ENCODE measurements around the gene RADX.
A peak's percentile ranks its signal among the peaks of the same experiment; 100 is the strongest.

GRCh38 chrX:106611679-106612392, at the start of gene RADX:
- TF ChIP-seq, protein P1, sequence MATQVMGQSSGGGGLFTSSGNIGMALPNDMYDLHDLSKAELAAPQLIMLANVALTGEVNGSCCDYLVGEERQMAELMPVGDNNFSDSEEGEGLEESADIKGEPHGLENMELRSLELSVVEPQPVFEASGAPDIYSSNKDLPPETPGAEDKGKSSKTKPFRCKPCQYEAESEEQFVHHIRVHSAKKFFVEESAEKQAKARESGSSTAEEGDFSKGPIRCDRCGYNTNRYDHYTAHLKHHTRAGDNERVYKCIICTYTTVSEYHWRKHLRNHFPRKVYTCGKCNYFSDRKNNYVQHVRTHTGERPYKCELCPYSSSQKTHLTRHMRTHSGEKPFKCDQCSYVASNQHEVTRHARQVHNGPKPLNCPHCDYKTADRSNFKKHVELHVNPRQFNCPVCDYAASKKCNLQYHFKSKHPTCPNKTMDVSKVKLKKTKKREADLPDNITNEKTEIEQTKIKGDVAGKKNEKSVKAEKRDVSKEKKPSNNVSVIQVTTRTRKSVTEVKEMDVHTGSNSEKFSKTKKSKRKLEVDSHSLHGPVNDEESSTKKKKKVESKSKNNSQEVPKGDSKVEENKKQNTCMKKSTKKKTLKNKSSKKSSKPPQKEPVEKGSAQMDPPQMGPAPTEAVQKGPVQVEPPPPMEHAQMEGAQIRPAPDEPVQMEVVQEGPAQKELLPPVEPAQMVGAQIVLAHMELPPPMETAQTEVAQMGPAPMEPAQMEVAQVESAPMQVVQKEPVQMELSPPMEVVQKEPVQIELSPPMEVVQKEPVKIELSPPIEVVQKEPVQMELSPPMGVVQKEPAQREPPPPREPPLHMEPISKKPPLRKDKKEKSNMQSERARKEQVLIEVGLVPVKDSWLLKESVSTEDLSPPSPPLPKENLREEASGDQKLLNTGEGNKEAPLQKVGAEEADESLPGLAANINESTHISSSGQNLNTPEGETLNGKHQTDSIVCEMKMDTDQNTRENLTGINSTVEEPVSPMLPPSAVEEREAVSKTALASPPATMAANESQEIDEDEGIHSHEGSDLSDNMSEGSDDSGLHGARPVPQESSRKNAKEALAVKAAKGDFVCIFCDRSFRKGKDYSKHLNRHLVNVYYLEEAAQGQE (IDR thresholded peaks at IDR 0.05; ENCODE audit: insufficient read depth in 1 of 2, low read depth in 2 of 2, low read length in 2 of 2) = peak in 1 of 2 experiments; percentile 15; a peak in 2 of 4 replicates
- TF ChIP-seq POLR2AphosphoS5 (IDR thresholded peaks at IDR 0.05; ENCODE audit: low read depth, low read length) (peak; percentile 78; the same call in 1 of the 2 replicates), TAF1 (IDR thresholded peaks at IDR 0.05; ENCODE audit: borderline replicate concordance, insufficient read depth, low read length) (peak; percentile 94; the same call in 1 of the 2 replicates), SIN3A (IDR thresholded peaks at IDR 0.05; ENCODE audit: borderline replicate concordance, insufficient read depth, low read length) (no peak), FOXP2 (optimal IDR thresholded peaks at IDR 0.05; ENCODE audit: borderline replicate concordance, extremely low read depth, extremely low read length, insufficient read depth) (peak; percentile 95)
